ENCODE results near the gene UNK. TPM values are rescaled to one million over a fixed set of nuclear protein-coding genes. Genes with fewer than 3 reads are reported as not detected.

The UNK gene
- total RNA-seq, 2 experiments from 2014 or later: 19.1 to 21.4 TPM

- peaks cover 32% of the 10 kb centered on the region for H3K4me1 Mint-ChIP-seq (ENCODE audit: low read depth)
- no peak overlapping the region for H3K4me3 Mint-ChIP-seq
- H3K27me3 Mint-ChIP-seq (ENCODE audit: low read depth): no peaks in the 10 kb centered on the region
- H3K36me3 Mint-ChIP-seq (ENCODE audit: low read depth): peaks cover 22% of the 10 kb centered on the region
- no peaks in the 10 kb centered on the region for H3K9me3 Mint-ChIP-seq
- CTCF ChIA-PET: interaction anchor here (0.6 kb wide), 1 partner anchor 53 kb away, joined by 5 read pairs; no protein-coding TSS in a partner anchor
- DNase-seq: no peak
- H3K27ac Mint-ChIP-seq: peak overlapping the region; percentile 1
- intact Hi-C loops (cut with micrococcal nuclease): loop anchor here (5.0 kb wide), 1 partner anchor 142 kb away; the partner anchor contains the start of genes ACOX1 and TEN1
Measured at GRCh38 chr17:75834928-75835653, 50.5 kb downstream of the UNK start.

GRCh38 chr17:75835654-75835987 is 51.0 kb downstream of the UNK start:
- no peak overlapping the region for H3K4me3 Mint-ChIP-seq
- no peak for DNase-seq
- H3K27ac Mint-ChIP-seq: no peak overlapping the region
- CTCF ChIA-PET: no interaction called here
- intact Hi-C loops (cut with micrococcal nuclease): no loop called here
- no peaks in the 10 kb centered on the region for H3K27me3 Mint-ChIP-seq (ENCODE audit: low read depth)
- peaks cover 32% of the 10 kb centered on the region for H3K4me1 Mint-ChIP-seq (ENCODE audit: low read depth)
- no peaks in the 10 kb centered on the region for H3K9me3 Mint-ChIP-seq
- peaks cover 20% of the 10 kb centered on the region for H3K36me3 Mint-ChIP-seq (ENCODE audit: low read depth)

- peaks cover 32% of the 10 kb centered on the region for H3K4me1 Mint-ChIP-seq (ENCODE audit: low read depth)
- CTCF ChIA-PET: interaction anchor here (1.0 to 1.9 kb wide), 3 partner anchors 9 to 11 kb away, joined by 3 to 7 read pairs (median 4); no protein-coding TSS in a partner anchor
Measured at GRCh38 chr17:75836605-75837004, 52.0 kb downstream of the UNK start.

GRCh38 chr17:75837899-75838298 is 53.3 kb downstream of the UNK start:
- Mint-ChIP-seq H3K36me3 (ENCODE audit: low read depth) (peaks cover 17% of the 10 kb centered on the region), H3K27me3 (ENCODE audit: low read depth) (no peaks in the 10 kb centered on the region)

More at GRCh38 chr17:75836605-75837004, 52.0 kb downstream of the UNK start:
- DNase-seq: no peak
- peaks cover 21% of the 10 kb centered on the region for H3K36me3 Mint-ChIP-seq (ENCODE audit: low read depth)
- no peak overlapping the region for H3K4me3 Mint-ChIP-seq
- H3K9me3 Mint-ChIP-seq: no peaks in the 10 kb centered on the region
- H3K27ac Mint-ChIP-seq: no peak overlapping the region
- intact Hi-C loops (cut with micrococcal nuclease): no loop called here
- H3K27me3 Mint-ChIP-seq (ENCODE audit: low read depth): no peaks in the 10 kb centered on the region

GRCh38 chr17:75838410-75838809 is 53.8 kb downstream of the UNK start:
- H3K36me3 Mint-ChIP-seq (ENCODE audit: low read depth): peaks cover 17% of the 10 kb centered on the region
- no peaks in the 10 kb centered on the region for H3K27me3 Mint-ChIP-seq (ENCODE audit: low read depth)
- H3K27ac Mint-ChIP-seq: peak overlapping the region; percentile 53

More at GRCh38 chr17:75837899-75838298, 53.3 kb downstream of the UNK start:
- H3K4me3 Mint-ChIP-seq: no peak overlapping the region
- CTCF ChIA-PET: interaction anchor here (0.6 to 1.9 kb wide), 2 partner anchors 8 to 10 kb away, joined by 3 to 7 read pairs; no protein-coding TSS in a partner anchor
- intact Hi-C loops (cut with micrococcal nuclease): no loop called here
- peaks cover 29% of the 10 kb centered on the region for H3K4me1 Mint-ChIP-seq (ENCODE audit: low read depth)
- no peak overlapping the region for H3K27ac Mint-ChIP-seq
- DNase-seq: no peak
- no peaks in the 10 kb centered on the region for H3K9me3 Mint-ChIP-seq

GRCh38 chr17:75839942-75840798 is 55.6 kb downstream of the UNK start:
- Mint-ChIP-seq H3K4me3 (no peak overlapping the region), H3K4me1 (ENCODE audit: low read depth) (peaks cover 17% of the 10 kb centered on the region), H3K36me3 (ENCODE audit: low read depth) (peaks cover 14% of the 10 kb centered on the region), H3K27ac (no peak overlapping the region), H3K27me3 (ENCODE audit: low read depth) (no peaks in the 10 kb centered on the region), H3K9me3 (no peaks in the 10 kb centered on the region)
- no peak for DNase-seq
- CTCF ChIA-PET: interaction anchor here (0.5 to 2.1 kb wide), 8 partner anchors 9 to 878 kb away, joined by 3 to 7 read pairs (median 4); no protein-coding TSS in a partner anchor
- intact Hi-C loops (cut with micrococcal nuclease): no loop called here

More at GRCh38 chr17:75838410-75838809, 53.8 kb downstream of the UNK start:
- no peaks in the 10 kb centered on the region for H3K9me3 Mint-ChIP-seq
- CTCF ChIA-PET: interaction anchor here (1.2 kb wide), 1 partner anchor 11 kb away, joined by 5 read pairs; no protein-coding TSS in a partner anchor
- peaks cover 27% of the 10 kb centered on the region for H3K4me1 Mint-ChIP-seq (ENCODE audit: low read depth)
- intact Hi-C loops (cut with micrococcal nuclease): no loop called here
- DNase-seq: no peak
- H3K4me3 Mint-ChIP-seq: no peak overlapping the region

- no peak for DNase-seq
- Mint-ChIP-seq H3K4me3 (no peak overlapping the region), H3K27me3 (ENCODE audit: low read depth) (no peaks in the 10 kb centered on the region), H3K36me3 (ENCODE audit: low read depth) (peaks cover 15% of the 10 kb centered on the region), H3K4me1 (ENCODE audit: low read depth) (peaks cover 20% of the 10 kb centered on the region), H3K27ac (no peak overlapping the region), H3K9me3 (no peaks in the 10 kb centered on the region)
- intact Hi-C loops (cut with micrococcal nuclease): no loop called here
- CTCF ChIA-PET: interaction anchor here (0.5 to 2.1 kb wide), 7 partner anchors 8 to 535 kb away, joined by 3 to 7 read pairs (median 4); no protein-coding TSS in a partner anchor
Measured at GRCh38 chr17:75840799-75841164, 56.2 kb downstream of the UNK start.

- Mint-ChIP-seq H3K4me3 (peak overlapping the region; percentile 95), H3K27me3 (ENCODE audit: low read depth) (no peaks in the 10 kb centered on the region), H3K4me1 (ENCODE audit: low read depth) (peaks cover 21% of the 10 kb centered on the region), H3K9me3 (no peaks in the 10 kb centered on the region), H3K36me3 (ENCODE audit: low read depth) (peaks cover 15% of the 10 kb centered on the region), H3K27ac (no peak overlapping the region)
- no peak for DNase-seq
- CTCF ChIA-PET: no interaction called here
- intact Hi-C loops (cut with micrococcal nuclease): no loop called here
Measured at GRCh38 chr17:75842411-75842810, 57.8 kb downstream of the UNK start.

- Mint-ChIP-seq H3K4me1 (ENCODE audit: low read depth) (peaks cover 19% of the 10 kb centered on the region), H3K27me3 (ENCODE audit: low read depth) (no peaks in the 10 kb centered on the region), H3K36me3 (ENCODE audit: low read depth) (peaks cover 19% of the 10 kb centered on the region), H3K27ac (peak overlapping the region; percentile 98), H3K4me3 (peak overlapping the region; percentile 95), H3K9me3 (no peaks in the 10 kb centered on the region)
- peak; percentile 38 for DNase-seq
- CTCF ChIA-PET: interaction anchor here (4.9 kb wide), 1 partner anchor 12 kb away, joined by 32 read pairs; the partner anchor contains the start of gene WBP2
- intact Hi-C loops (cut with micrococcal nuclease): loop anchor here (1.0 kb wide), 2 partner anchors 12 to 33 kb away; partner anchors contain the start of gene WBP2
Measured at GRCh38 chr17:75842963-75843576, 58.5 kb downstream of the UNK start.

GRCh38 chr17:75843577-75844529 is 59.2 kb downstream of the UNK start, which contains the start of gene UNC13D:
Gene UNC13D (minus strand): TSS chr17:75844404. CDS start chr17:75844337, 67 bp downstream.
- CTCF ChIA-PET: interaction anchor here (0.5 to 4.9 kb wide), 4 partner anchors 11 to 72 kb away, joined by 3 to 32 read pairs (median 13); partner anchors contain the start of gene WBP2
- Mint-ChIP-seq H3K9me3 (no peaks in the 10 kb centered on the region), H3K4me1 (ENCODE audit: low read depth) (peaks cover 22% of the 10 kb centered on the region), H3K27me3 (ENCODE audit: low read depth) (no peaks in the 10 kb centered on the region), H3K4me3 (peak within 1 kb of the TSS; percentile 95), H3K27ac (peak within 1 kb of the TSS; percentile 98), H3K36me3 (ENCODE audit: low read depth) (peaks cover 13% of the 10 kb centered on the region)
- peak; percentile 75 for DNase-seq
- intact Hi-C loops (cut with micrococcal nuclease): loop anchor here (1.0 kb wide), 4 partner anchors 11 to 65 kb away; partner anchors contain the start of genes UNK and WBP2
